ENCODE measurements around the gene ACAP1. TPM values are rescaled to one million over a fixed set of nuclear protein-coding genes. Genes with fewer than 3 reads are reported as not detected.

Gene ACAP1
- total RNA-seq, 1 experiment from 2014 or later: 58.6 TPM

DNA sequence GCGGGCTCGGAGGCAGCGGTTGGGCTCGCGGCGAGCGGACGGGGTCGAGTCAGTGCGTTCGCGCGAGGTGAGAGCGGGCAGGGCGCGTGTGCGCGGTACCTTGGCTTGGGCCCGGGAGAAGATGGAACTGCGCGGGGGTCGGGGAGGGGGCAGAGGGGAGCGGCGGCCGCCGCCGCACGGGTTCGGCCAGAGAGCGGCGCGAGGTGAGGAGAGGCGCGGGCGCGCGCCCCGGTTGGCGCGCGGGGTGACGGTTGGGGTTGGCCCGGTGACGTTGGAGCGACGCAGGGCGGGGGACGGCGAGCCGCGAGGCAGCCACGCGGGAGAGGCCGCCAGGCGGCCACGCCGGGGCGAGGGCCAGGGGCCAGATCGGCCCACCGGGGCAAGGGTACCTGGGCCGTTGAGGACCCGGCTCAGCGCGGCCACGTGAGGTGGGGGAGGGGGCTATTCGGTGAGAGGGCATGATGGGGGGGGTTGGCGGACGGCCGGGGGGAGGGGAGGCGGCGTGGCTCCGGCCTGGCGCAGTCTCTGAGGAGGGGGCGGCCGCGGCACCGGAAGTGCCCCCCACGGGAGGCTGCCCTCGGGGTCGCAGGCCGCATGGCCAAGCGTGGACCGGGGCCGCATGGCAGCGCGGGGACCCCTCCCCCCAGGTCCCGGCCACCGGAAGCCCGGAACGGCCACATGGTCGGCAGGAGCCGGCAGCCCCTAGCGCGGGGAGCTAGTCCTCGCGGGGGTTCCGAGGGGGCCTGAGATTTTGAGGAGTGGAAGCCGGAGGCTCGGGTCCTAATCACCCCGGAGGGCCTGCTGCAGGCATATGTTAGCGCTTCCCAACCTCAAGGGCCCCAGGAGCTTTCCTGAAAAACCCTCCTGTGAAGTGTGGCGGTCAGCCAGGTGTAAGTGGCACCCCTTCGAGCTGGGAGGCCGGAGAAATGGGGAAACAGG is 28.4 kb upstream of the ACAP1 start (continued):
- TF ChIP-seq, protein P1, sequence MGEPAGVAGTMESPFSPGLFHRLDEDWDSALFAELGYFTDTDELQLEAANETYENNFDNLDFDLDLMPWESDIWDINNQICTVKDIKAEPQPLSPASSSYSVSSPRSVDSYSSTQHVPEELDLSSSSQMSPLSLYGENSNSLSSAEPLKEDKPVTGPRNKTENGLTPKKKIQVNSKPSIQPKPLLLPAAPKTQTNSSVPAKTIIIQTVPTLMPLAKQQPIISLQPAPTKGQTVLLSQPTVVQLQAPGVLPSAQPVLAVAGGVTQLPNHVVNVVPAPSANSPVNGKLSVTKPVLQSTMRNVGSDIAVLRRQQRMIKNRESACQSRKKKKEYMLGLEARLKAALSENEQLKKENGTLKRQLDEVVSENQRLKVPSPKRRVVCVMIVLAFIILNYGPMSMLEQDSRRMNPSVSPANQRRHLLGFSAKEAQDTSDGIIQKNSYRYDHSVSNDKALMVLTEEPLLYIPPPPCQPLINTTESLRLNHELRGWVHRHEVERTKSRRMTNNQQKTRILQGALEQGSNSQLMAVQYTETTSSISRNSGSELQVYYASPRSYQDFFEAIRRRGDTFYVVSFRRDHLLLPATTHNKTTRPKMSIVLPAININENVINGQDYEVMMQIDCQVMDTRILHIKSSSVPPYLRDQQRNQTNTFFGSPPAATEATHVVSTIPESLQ (CRISPR knock-in tag; IDR thresholded peaks at IDR 0.05): no peak
- TF ChIP-seq, protein P2, sequence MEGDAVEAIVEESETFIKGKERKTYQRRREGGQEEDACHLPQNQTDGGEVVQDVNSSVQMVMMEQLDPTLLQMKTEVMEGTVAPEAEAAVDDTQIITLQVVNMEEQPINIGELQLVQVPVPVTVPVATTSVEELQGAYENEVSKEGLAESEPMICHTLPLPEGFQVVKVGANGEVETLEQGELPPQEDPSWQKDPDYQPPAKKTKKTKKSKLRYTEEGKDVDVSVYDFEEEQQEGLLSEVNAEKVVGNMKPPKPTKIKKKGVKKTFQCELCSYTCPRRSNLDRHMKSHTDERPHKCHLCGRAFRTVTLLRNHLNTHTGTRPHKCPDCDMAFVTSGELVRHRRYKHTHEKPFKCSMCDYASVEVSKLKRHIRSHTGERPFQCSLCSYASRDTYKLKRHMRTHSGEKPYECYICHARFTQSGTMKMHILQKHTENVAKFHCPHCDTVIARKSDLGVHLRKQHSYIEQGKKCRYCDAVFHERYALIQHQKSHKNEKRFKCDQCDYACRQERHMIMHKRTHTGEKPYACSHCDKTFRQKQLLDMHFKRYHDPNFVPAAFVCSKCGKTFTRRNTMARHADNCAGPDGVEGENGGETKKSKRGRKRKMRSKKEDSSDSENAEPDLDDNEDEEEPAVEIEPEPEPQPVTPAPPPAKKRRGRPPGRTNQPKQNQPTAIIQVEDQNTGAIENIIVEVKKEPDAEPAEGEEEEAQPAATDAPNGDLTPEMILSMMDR (IDR thresholded peaks at IDR 0.05): no peak
- TF ChIP-seq, protein P3, sequence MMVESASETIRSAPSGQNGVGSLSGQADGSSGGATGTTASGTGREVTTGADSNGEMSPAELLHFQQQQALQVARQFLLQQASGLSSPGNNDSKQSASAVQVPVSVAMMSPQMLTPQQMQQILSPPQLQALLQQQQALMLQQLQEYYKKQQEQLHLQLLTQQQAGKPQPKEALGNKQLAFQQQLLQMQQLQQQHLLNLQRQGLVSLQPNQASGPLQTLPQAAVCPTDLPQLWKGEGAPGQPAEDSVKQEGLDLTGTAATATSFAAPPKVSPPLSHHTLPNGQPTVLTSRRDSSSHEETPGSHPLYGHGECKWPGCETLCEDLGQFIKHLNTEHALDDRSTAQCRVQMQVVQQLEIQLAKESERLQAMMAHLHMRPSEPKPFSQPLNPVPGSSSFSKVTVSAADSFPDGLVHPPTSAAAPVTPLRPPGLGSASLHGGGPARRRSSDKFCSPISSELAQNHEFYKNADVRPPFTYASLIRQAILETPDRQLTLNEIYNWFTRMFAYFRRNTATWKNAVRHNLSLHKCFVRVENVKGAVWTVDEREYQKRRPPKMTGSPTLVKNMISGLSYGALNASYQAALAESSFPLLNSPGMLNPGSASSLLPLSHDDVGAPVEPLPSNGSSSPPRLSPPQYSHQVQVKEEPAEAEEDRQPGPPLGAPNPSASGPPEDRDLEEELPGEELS (CRISPR knock-in tag; IDR thresholded peaks at IDR 0.05): peak; percentile 49; the same call in 1 of the 2 replicates
- TF ChIP-seq TEAD1 (CRISPR knock-in tag; IDR thresholded peaks at IDR 0.05) (0 out of 2 replicates have a peak, but pooled peaks have one; percentile 39), MYBL2 (CRISPR knock-in tag; IDR thresholded peaks at IDR 0.05) (no peak), KAT7 (CRISPR knock-in tag; IDR thresholded peaks at IDR 0.05; ENCODE audit: borderline replicate concordance) (peak; percentile 96; the same call in 1 of the 2 replicates), ZNF317 (CRISPR knock-in tag; IDR thresholded peaks at IDR 0.05; ENCODE audit: borderline replicate concordance, low read depth) (peak; percentile 30; the same call in 1 of the 2 replicates), GABPB1 (CRISPR knock-in tag; IDR thresholded peaks at IDR 0.05) (peak; percentile 41), SMAD3 (CRISPR knock-in tag; IDR thresholded peaks at IDR 0.05; ENCODE audit: borderline replicate concordance) (peak; percentile 35; the same call in 1 of the 2 replicates), ZNF396 (CRISPR knock-in tag; IDR thresholded peaks at IDR 0.05; ENCODE audit: borderline replicate concordance) (no peak), SMAD4 (CRISPR knock-in tag; IDR thresholded peaks at IDR 0.05) (no peak), ETV6 (CRISPR knock-in tag; IDR thresholded peaks at IDR 0.05) (0 out of 2 replicates have a peak, but pooled peaks have one; percentile 45), TP53 (CRISPR knock-in tag; IDR thresholded peaks at IDR 0.05) (no peak), FOXK1 (CRISPR knock-in tag; IDR thresholded peaks at IDR 0.05) (no peak), SP1 (CRISPR knock-in tag; conservative IDR thresholded peaks at IDR 0.05) (no peak; the same call in 1 of the 2 replicates), ZNF263 (CRISPR knock-in tag; IDR thresholded peaks at IDR 0.05; ENCODE audit: low read depth) (0 out of 2 replicates have a peak, but pooled peaks have one; percentile 26), ZNF416 (CRISPR knock-in tag; IDR thresholded peaks at IDR 0.05) (0 out of 2 replicates have a peak, but pooled peaks have one; percentile 41), ZNF423 (CRISPR knock-in tag; IDR thresholded peaks at IDR 0.05) (no peak)
- TF ChIP-seq, protein P4, sequence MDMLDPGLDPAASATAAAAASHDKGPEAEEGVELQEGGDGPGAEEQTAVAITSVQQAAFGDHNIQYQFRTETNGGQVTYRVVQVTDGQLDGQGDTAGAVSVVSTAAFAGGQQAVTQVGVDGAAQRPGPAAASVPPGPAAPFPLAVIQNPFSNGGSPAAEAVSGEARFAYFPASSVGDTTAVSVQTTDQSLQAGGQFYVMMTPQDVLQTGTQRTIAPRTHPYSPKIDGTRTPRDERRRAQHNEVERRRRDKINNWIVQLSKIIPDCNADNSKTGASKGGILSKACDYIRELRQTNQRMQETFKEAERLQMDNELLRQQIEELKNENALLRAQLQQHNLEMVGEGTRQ (CRISPR knock-in tag; IDR thresholded peaks at IDR 0.05): peak; percentile 59
- TF ChIP-seq, protein P5, sequence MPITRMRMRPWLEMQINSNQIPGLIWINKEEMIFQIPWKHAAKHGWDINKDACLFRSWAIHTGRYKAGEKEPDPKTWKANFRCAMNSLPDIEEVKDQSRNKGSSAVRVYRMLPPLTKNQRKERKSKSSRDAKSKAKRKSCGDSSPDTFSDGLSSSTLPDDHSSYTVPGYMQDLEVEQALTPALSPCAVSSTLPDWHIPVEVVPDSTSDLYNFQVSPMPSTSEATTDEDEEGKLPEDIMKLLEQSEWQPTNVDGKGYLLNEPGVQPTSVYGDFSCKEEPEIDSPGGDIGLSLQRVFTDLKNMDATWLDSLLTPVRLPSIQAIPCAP (CRISPR knock-in tag; IDR thresholded peaks at IDR 0.05): no peak
- TF ChIP-seq, protein P6, sequence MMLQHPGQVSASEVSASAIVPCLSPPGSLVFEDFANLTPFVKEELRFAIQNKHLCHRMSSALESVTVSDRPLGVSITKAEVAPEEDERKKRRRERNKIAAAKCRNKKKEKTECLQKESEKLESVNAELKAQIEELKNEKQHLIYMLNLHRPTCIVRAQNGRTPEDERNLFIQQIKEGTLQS (CRISPR knock-in tag; conservative IDR thresholded peaks at IDR 0.05): no peak
- TF ChIP-seq, protein P7, sequence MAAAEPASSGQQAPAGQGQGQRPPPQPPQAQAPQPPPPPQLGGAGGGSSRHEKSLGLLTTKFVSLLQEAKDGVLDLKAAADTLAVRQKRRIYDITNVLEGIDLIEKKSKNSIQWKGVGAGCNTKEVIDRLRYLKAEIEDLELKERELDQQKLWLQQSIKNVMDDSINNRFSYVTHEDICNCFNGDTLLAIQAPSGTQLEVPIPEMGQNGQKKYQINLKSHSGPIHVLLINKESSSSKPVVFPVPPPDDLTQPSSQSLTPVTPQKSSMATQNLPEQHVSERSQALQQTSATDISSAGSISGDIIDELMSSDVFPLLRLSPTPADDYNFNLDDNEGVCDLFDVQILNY (CRISPR knock-in tag; IDR thresholded peaks at IDR 0.05): no peak
- TF ChIP-seq, protein P8, sequence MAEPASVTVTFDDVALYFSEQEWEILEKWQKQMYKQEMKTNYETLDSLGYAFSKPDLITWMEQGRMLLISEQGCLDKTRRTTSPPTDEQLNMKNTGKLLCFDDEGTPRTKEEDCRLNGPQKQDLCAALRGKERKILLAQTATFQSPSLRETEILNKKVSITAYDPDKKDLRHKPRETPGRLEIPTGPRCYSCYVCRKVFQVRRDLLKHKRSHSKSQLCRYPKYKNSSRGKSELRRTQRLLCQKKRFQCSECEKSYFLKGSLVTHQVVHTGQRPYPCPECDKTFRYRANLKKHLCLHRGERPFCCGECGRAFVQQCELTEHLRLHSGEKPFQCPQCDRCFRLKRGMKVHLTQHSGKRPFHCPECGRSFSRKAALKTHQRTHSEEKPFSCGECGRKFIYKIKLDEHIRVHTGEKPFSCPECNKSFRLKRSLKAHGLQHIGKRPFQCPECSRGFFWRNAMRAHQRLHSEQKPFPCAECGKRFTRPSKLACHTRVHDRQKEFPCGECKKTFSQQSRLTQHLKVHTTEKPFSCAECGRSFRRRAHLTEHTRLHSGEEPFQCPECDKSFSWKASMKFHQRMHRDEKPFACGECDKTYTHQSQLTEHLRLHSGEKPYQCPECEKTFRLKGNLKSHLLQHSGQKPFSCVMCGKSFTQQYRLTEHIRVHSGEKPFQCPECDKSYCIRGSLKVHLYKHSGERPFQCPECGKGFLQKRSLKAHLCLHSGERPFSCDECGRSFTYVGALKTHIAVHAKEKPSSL (CRISPR knock-in tag; conservative IDR thresholded peaks at IDR 0.05): no peak
- TF ChIP-seq, protein P9, sequence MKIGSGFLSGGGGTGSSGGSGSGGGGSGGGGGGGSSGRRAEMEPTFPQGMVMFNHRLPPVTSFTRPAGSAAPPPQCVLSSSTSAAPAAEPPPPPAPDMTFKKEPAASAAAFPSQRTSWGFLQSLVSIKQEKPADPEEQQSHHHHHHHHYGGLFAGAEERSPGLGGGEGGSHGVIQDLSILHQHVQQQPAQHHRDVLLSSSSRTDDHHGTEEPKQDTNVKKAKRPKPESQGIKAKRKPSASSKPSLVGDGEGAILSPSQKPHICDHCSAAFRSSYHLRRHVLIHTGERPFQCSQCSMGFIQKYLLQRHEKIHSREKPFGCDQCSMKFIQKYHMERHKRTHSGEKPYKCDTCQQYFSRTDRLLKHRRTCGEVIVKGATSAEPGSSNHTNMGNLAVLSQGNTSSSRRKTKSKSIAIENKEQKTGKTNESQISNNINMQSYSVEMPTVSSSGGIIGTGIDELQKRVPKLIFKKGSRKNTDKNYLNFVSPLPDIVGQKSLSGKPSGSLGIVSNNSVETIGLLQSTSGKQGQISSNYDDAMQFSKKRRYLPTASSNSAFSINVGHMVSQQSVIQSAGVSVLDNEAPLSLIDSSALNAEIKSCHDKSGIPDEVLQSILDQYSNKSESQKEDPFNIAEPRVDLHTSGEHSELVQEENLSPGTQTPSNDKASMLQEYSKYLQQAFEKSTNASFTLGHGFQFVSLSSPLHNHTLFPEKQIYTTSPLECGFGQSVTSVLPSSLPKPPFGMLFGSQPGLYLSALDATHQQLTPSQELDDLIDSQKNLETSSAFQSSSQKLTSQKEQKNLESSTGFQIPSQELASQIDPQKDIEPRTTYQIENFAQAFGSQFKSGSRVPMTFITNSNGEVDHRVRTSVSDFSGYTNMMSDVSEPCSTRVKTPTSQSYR (CRISPR knock-in tag; IDR thresholded peaks at IDR 0.05): peak; percentile 80; the same call in 1 of the 2 replicates
